DOHH2 (cell line): ENCODE results near the gene ATXN2.

Source experiments
- H3F3A ChIP-seq: fragments of 200-600 bp; sonication (generic), shearing (Covaris generic); 2 replicates; pipeline ENCODE4 v1.6.0; 2016; ENCODE audit warnings: antibody characterized with exemption, mild to moderate bottlenecking; ENCODE audit not compliant: control insufficient read depth, insufficient read depth
- H3K27ac ChIP-seq: fragments of 200-600 bp; sonication (generic); 2 replicates; pipeline ENCODE4 v1.5.1; 2014; ENCODE audit warnings: low read depth, mild to moderate bottlenecking, low read length, moderate library complexity
- H3K27me3 ChIP-seq: fragments of 200-600 bp; sonication (generic); 2 replicates; pipeline ENCODE4 v1.6.1; 2014; ENCODE audit warnings: mild to moderate bottlenecking, low read length, mixed read lengths; ENCODE audit not compliant: control insufficient read depth
- H3K36me3 ChIP-seq: fragments of 200-600 bp; sonication (generic); 2 replicates; pipeline ENCODE4 v1.6.1; 2014; ENCODE audit warnings: mild to moderate bottlenecking, low read length, moderate library complexity, mixed read lengths; ENCODE audit not compliant: control insufficient read depth
- H3K4me1 ChIP-seq: fragments of 200-600 bp; sonication (generic); 2 replicates; pipeline ENCODE4 v1.6.1; 2014; ENCODE audit warnings: mild to moderate bottlenecking, low read length, mixed read lengths; ENCODE audit not compliant: control insufficient read depth
- H3K4me2 ChIP-seq: fragments of 200-600 bp; sonication (generic); 2 replicates; pipeline ENCODE4 v1.6.0; 2014; ENCODE audit warnings: mild to moderate bottlenecking, low read length, moderate library complexity
- H3K4me3 ChIP-seq: fragments of 200-600 bp; sonication (generic); 2 replicates; pipeline ENCODE4 v1.5.1; 2014; ENCODE audit warnings: mild to moderate bottlenecking, low read length, mixed read lengths
- H3K79me2 ChIP-seq: fragments of 200-600 bp; sonication (generic); 2 replicates; pipeline ENCODE4 v1.6.1; 2014; ENCODE audit warnings: mild to moderate bottlenecking, low read length, mixed read lengths; ENCODE audit not compliant: control insufficient read depth
- H3K9me2 ChIP-seq: fragments of 200-600 bp; sonication (generic); replicated peaks from 2 replicates; pipeline ENCODE4 v1.6.1; 2014; ENCODE audit warnings: mild to moderate bottlenecking, low read length, mixed read lengths; ENCODE audit not compliant: control insufficient read depth
- H3K9me3 ChIP-seq: fragments of 200-600 bp; sonication (generic); 2 replicates; pipeline ENCODE4 v1.6.1; 2014; ENCODE audit warnings: antibody characterized with exemption, low read length, mixed read lengths; ENCODE audit not compliant: control insufficient read depth, insufficient read depth
- H4K20me1 ChIP-seq: fragments of 200-600 bp; sonication (generic); 2 replicates; pipeline ENCODE4 v1.6.0; 2014; ENCODE audit warnings: low read depth, mild to moderate bottlenecking, antibody characterized with exemption, low read length, moderate library complexity; ENCODE audit not compliant: control insufficient read depth, insufficient read depth
- CTCF ChIP-seq: fragments of 200-600 bp; sonication (generic); IDR thresholded peaks from one replicate; pipeline ENCODE4 v1.5.1; 2014; ENCODE audit warnings: antibody characterized with exemption, mild to moderate bottlenecking, low read depth, low read length; ENCODE audit not compliant: poor library complexity, severe bottlenecking
- EZH2phosphoT487 ChIP-seq: fragments of 200-600 bp; sonication (generic); IDR thresholded peaks from 2 replicates; pipeline ENCODE4 v1.6.1; 2017; ENCODE audit warnings: borderline replicate concordance, mild to moderate bottlenecking, antibody characterized with exemption, low read length, moderate library complexity, mixed read lengths

The ATXN2 gene

GRCh38 chr12:111440152-111440551 is 159.0 kb downstream of the ATXN2 start:
- H4K20me1 ChIP-seq: peaks cover 15% of the 10 kb centered on the region
- peaks cover 28% of the 10 kb centered on the region for H3K36me3 ChIP-seq
- no peaks in the 10 kb centered on the region for H3K9me3 ChIP-seq
- no peaks in the 10 kb centered on the region; the same call in 1 of the 2 replicates for H3F3A ChIP-seq
- H3K4me1 ChIP-seq: peaks cover 37% of the 10 kb centered on the region
- TF ChIP-seq EZH2phosphoT487 (no peak), CTCF (no peak)
- H3K27ac ChIP-seq: no peak overlapping the region
- no peak overlapping the region for H3K4me3 ChIP-seq
- no peak overlapping the region for H3K4me2 ChIP-seq
- no peaks in the 10 kb centered on the region for H3K27me3 ChIP-seq
- no peaks in the 10 kb centered on the region for H3K9me2 ChIP-seq
- peaks cover 41% of the 10 kb centered on the region for H3K79me2 ChIP-seq

GRCh38 chr12:111439657-111440151 is 159.4 kb downstream of the ATXN2 start:
- Histone ChIP-seq H3K4me1 (peaks cover 37% of the 10 kb centered on the region), H3K9me3 (no peaks in the 10 kb centered on the region), H3K79me2 (peaks cover 44% of the 10 kb centered on the region), H3K4me3 (no peak overlapping the region), H3K9me2 (no peaks in the 10 kb centered on the region), H4K20me1 (peaks cover 19% of the 10 kb centered on the region), H3K27ac (no peak overlapping the region), H3F3A (no peaks in the 10 kb centered on the region; the same call in 1 of the 2 replicates), H3K36me3 (peaks cover 23% of the 10 kb centered on the region), H3K4me2 (no peak overlapping the region), H3K27me3 (no peaks in the 10 kb centered on the region)
- no peak for TF ChIP-seq EZH2phosphoT487
- no peak for TF ChIP-seq CTCF

- H3K4me2 ChIP-seq: peak overlapping the region; percentile 21
- no peak overlapping the region for H3K4me3 ChIP-seq
- peaks cover 52% of the 10 kb centered on the region for H3K79me2 ChIP-seq
- peaks cover 14% of the 10 kb centered on the region for H3K36me3 ChIP-seq
- no peaks in the 10 kb centered on the region for H3K27me3 ChIP-seq
- TF ChIP-seq CTCF (no peak), EZH2phosphoT487 (no peak)
- H4K20me1 ChIP-seq: peaks cover 17% of the 10 kb centered on the region
- peaks cover 39% of the 10 kb centered on the region for H3K4me1 ChIP-seq
- H3F3A ChIP-seq: peaks cover 5% of the 10 kb centered on the region
- H3K9me3 ChIP-seq: no peaks in the 10 kb centered on the region
- no peaks in the 10 kb centered on the region for H3K9me2 ChIP-seq
- H3K27ac ChIP-seq: no peak overlapping the region
Measured at GRCh38 chr12:111438481-111438880, 160.6 kb downstream of the ATXN2 start.
